Transverse colon (tissue), 4 donors: Measurements from ENCODE around the gene CKMT1A.
"Not testable (repeated sequence)": the region's sequence is repeated elsewhere in the genome, so short reads cannot be mapped to it uniquely, and the experiment has no call there.

Experiments
- CTCF ChIP-seq, 5 experiments: fragments of 200-600 bp in 3 of 5; fragments of 450-650 bp in 2 of 5; sonication (generic) in 3 of 5; IDR thresholded peaks; 1 replicate in 2 of 5; 2 replicates in 3 of 5; pipeline ENCODE4 v1.5.1; 2016 to 2017; ENCODE audit warnings: antibody characterized with exemption in 5 of 5, inconsistent platforms in 3 of 5, mild to moderate bottlenecking in 2 of 5, moderate library complexity in 1 of 5
- EP300 ChIP-seq: sonication (generic); formaldehyde crosslinking; IDR thresholded peaks from one replicate; pipeline ENCODE4 v1.6.1; 2017; ENCODE audit warnings: antibody characterized with exemption, low read depth
- POLR2A ChIP-seq: fragments of 450-650 bp; IDR thresholded peaks from one replicate; pipeline ENCODE4 v1.6.1; 2016; ENCODE audit warnings: antibody characterized with exemption, mild to moderate bottlenecking, moderate library complexity
- POLR2AphosphoS5 ChIP-seq, 3 donors: sonication (generic); formaldehyde crosslinking; IDR thresholded peaks; one replicate each; pipeline ENCODE4 v1.6.1; 2016; ENCODE audit warnings: antibody characterized with exemption in 3 of 3

- not testable (repeated sequence) for TF ChIP-seq CTCF (IDR thresholded peaks at IDR 0.05); POLR2A; EP300; POLR2AphosphoS5 (IDR thresholded peaks at IDR 0.05)
These were observed 34.5 kb downstream of the CKMT1A start for GRCh38 chr15:43728053-43728725.
